Thymus (tissue), 11 donors: ENCODE measurements around the gene POLD4. TPM values are rescaled to one million over a fixed set of nuclear protein-coding genes. Genes with fewer than 3 reads are reported as not detected.

ENCODE experiments used
- DNase-seq, 9 donors: peaks; one replicate each; pipeline ENCODE4 v3.0.0-alpha.2; 2013; ENCODE audit warnings: low spot score in 9 of 9, low read depth in 6 of 9, missing footprints in 1 of 9
- H3K27ac ChIP-seq, 2 donors: one replicate each; pipeline ENCODE4 v1.5.1; 2013; ENCODE audit warnings: control low read depth in 1 of 2, low read depth in 1 of 2, low read length in 1 of 2, mild to moderate bottlenecking in 1 of 2, moderate library complexity in 1 of 2
- H3K27me3 ChIP-seq, 2 donors: one replicate each; pipeline ENCODE4 v1.5.1; 2013; ENCODE audit warnings: low read length in 1 of 2; ENCODE audit not compliant: control insufficient read depth in 2 of 2, insufficient read depth in 1 of 2
- H3K36me3 ChIP-seq, 2 donors: one replicate each; pipeline ENCODE4 v1.5.1; 2013; ENCODE audit warnings: low read length in 1 of 2, mild to moderate bottlenecking in 1 of 2, moderate library complexity in 1 of 2; ENCODE audit not compliant: control insufficient read depth in 2 of 2, insufficient read depth in 2 of 2
- H3K4me1 ChIP-seq, 2 donors: one replicate each; pipeline ENCODE4 v1.5.1; 2013; ENCODE audit warnings: low read length in 2 of 2; ENCODE audit not compliant: control insufficient read depth in 2 of 2, insufficient read depth in 2 of 2
- H3K4me3 ChIP-seq, 2 donors: one replicate each; pipeline ENCODE4 v1.5.1; 2013; ENCODE audit warnings: low read length in 2 of 2, control low read depth in 1 of 2, mild to moderate bottlenecking in 1 of 2
- H3K9me3 ChIP-seq, 2 donors: one replicate each; pipeline ENCODE4 v1.5.1; 2013; ENCODE audit warnings: low read length in 1 of 2, mild to moderate bottlenecking in 1 of 2; ENCODE audit not compliant: control insufficient read depth in 2 of 2, insufficient read depth in 1 of 2
- WGBS: extraction: QIAGEN DNeasy Blood & Tissue Kit; methylation state at CpG from one replicate; pipeline ENCODE4 v1.1.7; 2013; 5-methylcytosine and 5-hydroxymethylcytosine counted together
- polyA plus RNA-seq: library from polyadenylated mRNA; stranded (reverse); fragments of 200-250 nt; gene quantifications from one replicate; pipeline ENCODE4 v1.2.3, GENCODE V29; 2013
- total RNA-seq: library from RNA; stranded (reverse); fragments of 120-200 nt; gene quantifications from one replicate; pipeline ENCODE4 v1.2.4, GENCODE V29; 2013
- donor health status: healthy.

POLD4 gene
- total and polyA plus RNA-seq, 2 donors, result 70.0 to 143 TPM

- Histone ChIP-seq H3K36me3 (peaks cover 53 to 63% of the 10 kb centered on the region in 2 donors), H3K27ac (no peak overlapping the region), H3K4me1 (peaks cover 21 to 62% of the 10 kb centered on the region in 2 donors), H3K9me3 (peaks cover 0 to 5% of the 10 kb centered on the region in 2 donors), H3K27me3 (no peaks in the 10 kb centered on the region), H3K4me3 (no peak overlapping the region)
- DNase-seq, result no peak
- WGBS, result 95% methylated on average over 31 of the region's 31 CpGs
These were observed 45.6 kb upstream of the POLD4 start for GRCh38 chr11:67398661-67399563.

- Histone ChIP-seq H3K4me3 (no peak overlapping the region), H3K9me3 (peaks cover 0 to 5% of the 10 kb centered on the region in 2 donors), H3K27me3 (no peaks in the 10 kb centered on the region), H3K36me3 (peaks cover 60 to 70% of the 10 kb centered on the region in 2 donors), H3K27ac (no peak overlapping the region), H3K4me1 (peaks cover 20 to 56% of the 10 kb centered on the region in 2 donors)
- WGBS, result 96% methylated on average over 24 of the region's 24 CpGs
- DNase-seq, result no peak
These were observed 44.8 kb upstream of the POLD4 start for GRCh38 chr11:67397986-67398660.

GRCh38 chr11:67397536-67397935 is 44.2 kb upstream of the POLD4 start:
- Histone ChIP-seq H3K27me3 (no peaks in the 10 kb centered on the region), H3K27ac (no peak overlapping the region), H3K4me1 (peaks cover 16 to 53% of the 10 kb centered on the region in 2 donors), H3K9me3 (peaks cover 0 to 5% of the 10 kb centered on the region in 2 donors), H3K36me3 (peaks cover 60 to 70% of the 10 kb centered on the region in 2 donors), H3K4me3 (no peak overlapping the region)
- no peak for DNase-seq
- 95% methylated on average over 6 of the region's 6 CpGs for WGBS

GRCh38 chr11:67396587-67397389 is 43.4 kb upstream of the POLD4 start:
- DNase-seq, result peak in 1 of 9 donors; percentile 31
- 36% methylated on average over 13 of the region's 13 CpGs for WGBS
- peaks cover 60 to 70% of the 10 kb centered on the region in 2 donors for H3K36me3 ChIP-seq
- peak overlapping the region in 1 of 2 donors; percentile 38 for H3K27ac ChIP-seq
- H3K4me3 ChIP-seq, result no peak overlapping the region
- no peaks in the 10 kb centered on the region for H3K27me3 ChIP-seq
- peaks cover 0 to 5% of the 10 kb centered on the region in 2 donors for H3K9me3 ChIP-seq
- peaks cover 14 to 50% of the 10 kb centered on the region in 2 donors for H3K4me1 ChIP-seq

- peaks cover 60 to 70% of the 10 kb centered on the region in 2 donors for H3K36me3 ChIP-seq
- H3K4me1 ChIP-seq, result peaks cover 14 to 52% of the 10 kb centered on the region in 2 donors
- H3K27ac ChIP-seq, result peak overlapping the region in 1 of 2 donors; percentile 38
- no peak overlapping the region for H3K4me3 ChIP-seq
- peaks cover 0 to 5% of the 10 kb centered on the region in 2 donors for H3K9me3 ChIP-seq
- WGBS, result 98% methylated on average over 7 of the region's 7 CpGs
- H3K27me3 ChIP-seq, result no peaks in the 10 kb centered on the region
- DNase-seq, result no peak
These were observed 42.9 kb upstream of the POLD4 start for GRCh38 chr11:67396259-67396581.

GRCh38 chr11:67395555-67396258 is 42.4 kb upstream of the POLD4 start:
- H3K4me1 ChIP-seq, result peaks cover 17 to 54% of the 10 kb centered on the region in 2 donors
- H3K27ac ChIP-seq, result no peak overlapping the region
- H3K9me3 ChIP-seq, result peaks cover 0 to 4% of the 10 kb centered on the region in 2 donors
- H3K36me3 ChIP-seq, result peaks cover 60 to 68% of the 10 kb centered on the region in 2 donors
- H3K4me3 ChIP-seq, result no peak overlapping the region
- 97% methylated on average over 19 of the region's 19 CpGs for WGBS
- DNase-seq, result no peak
- H3K27me3 ChIP-seq, result no peaks in the 10 kb centered on the region

- Histone ChIP-seq H3K27me3 (no peaks in the 10 kb centered on the region), H3K4me3 (no peak overlapping the region), H3K36me3 (peaks cover 50 to 53% of the 10 kb centered on the region in 2 donors), H3K27ac (no peak overlapping the region), H3K9me3 (no peaks in the 10 kb centered on the region), H3K4me1 (peaks cover 11 to 51% of the 10 kb centered on the region in 2 donors)
- no peak for DNase-seq
- WGBS, result 97% methylated on average over 5 of the region's 5 CpGs
These were observed 40.6 kb upstream of the POLD4 start for GRCh38 chr11:67393990-67394389.

DNA sequence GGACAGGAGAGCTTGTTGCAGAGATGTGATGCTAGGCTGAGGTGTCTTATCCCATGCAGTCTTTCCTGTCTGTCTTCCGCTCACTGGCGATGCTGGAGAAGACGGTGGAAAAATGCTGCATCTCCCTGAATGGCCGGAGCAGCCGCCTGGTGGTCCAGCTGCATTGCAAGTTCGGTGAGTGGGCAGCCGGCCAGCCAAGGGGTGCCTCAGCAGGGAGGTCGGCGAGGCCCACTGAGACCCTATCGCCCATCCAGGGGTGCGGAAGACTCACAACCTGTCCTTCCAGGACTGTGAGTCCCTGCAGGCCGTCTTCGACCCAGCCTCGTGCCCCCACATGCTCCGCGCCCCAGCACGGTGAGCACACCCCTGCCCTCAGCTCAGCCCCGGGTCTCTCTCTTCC is 40.1 kb upstream of the POLD4 start:
- peaks cover 11 to 50% of the 10 kb centered on the region in 2 donors for H3K4me1 ChIP-seq
- no peaks in the 10 kb centered on the region for H3K27me3 ChIP-seq
- H3K4me3 ChIP-seq, result no peak overlapping the region
- 98% methylated on average over 18 of the region's 18 CpGs for WGBS
- no peaks in the 10 kb centered on the region for H3K9me3 ChIP-seq
- H3K27ac ChIP-seq, result no peak overlapping the region
- peaks cover 45 to 48% of the 10 kb centered on the region in 2 donors for H3K36me3 ChIP-seq
- DNase-seq, result no peak
